Stimulated activated CD8-positive, alpha-beta memory T cell treated with anti-CD3 and anti-CD28 coated beads, Interleukin-15, amount 100 ng/mL, for 48 hours (primary cell): Measurements from ENCODE around the gene PTBP2.
"Not testable (repeated sequence)": the region's sequence is repeated elsewhere in the genome, so short reads cannot be mapped to it uniquely, and the experiment has no call there.

ENCODE experiments used
- DNase-seq, 2 donors: peaks; one replicate each; pipeline ENCODE4 v3.0.0-alpha.2; 2020; ENCODE audit warnings: low read depth in 2 of 2

The PTBP2 gene

GRCh38 chr1:96730574-96731298 is 9.2 kb downstream of the PTBP2 start:
- DNase-seq = no peak

GRCh38 chr1:96741335-96741734 is 19.8 kb downstream of the PTBP2 start:
- DNase-seq = no peak

DNA sequence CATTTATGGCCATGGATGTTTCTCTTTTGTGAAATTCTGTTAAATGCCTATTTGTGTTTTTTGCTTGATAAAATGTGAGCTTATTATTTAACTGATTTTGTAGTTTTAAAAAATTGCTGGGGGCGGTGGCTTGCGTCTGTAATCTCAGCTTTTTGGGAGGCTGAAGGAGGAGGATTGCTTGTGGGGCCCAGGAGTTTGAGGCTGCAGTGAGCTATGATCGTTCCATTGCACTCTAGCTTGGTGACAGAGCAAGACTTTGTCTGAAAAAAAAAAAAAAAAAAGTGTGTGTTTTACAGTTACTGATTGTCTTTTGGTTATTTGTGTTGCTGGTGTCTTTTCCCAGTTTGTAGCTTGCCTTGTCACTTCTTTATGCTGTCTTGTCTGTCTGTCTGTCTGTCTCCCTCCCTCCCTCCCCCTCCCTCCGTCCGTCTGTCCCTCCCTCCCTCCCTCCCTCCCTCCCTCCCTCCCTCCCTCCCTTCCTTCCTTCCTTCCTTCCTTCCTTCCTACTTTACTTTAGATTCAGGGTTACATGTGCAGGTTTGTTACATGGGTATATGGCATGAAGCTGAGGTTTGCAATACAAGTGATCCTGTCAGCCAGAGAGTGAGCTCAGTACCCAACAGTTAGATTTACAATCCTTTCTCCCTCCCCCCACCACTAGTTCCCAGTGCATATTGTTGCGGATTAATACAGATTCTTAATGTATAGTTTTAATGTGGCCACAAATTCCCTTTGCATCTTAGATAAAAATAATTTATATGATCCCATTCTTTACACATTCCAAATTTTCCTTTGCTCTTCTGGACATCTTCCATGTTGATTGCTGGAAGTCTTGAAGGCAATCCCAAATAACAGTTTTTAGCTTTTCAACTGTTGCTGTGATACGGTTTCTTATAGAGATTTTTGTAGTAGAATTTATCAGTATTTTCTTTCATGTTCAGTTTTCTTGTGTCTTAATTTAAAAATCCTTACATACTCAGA is 25.1 kb downstream of the PTBP2 start:
- DNase-seq = no peak

DNA sequence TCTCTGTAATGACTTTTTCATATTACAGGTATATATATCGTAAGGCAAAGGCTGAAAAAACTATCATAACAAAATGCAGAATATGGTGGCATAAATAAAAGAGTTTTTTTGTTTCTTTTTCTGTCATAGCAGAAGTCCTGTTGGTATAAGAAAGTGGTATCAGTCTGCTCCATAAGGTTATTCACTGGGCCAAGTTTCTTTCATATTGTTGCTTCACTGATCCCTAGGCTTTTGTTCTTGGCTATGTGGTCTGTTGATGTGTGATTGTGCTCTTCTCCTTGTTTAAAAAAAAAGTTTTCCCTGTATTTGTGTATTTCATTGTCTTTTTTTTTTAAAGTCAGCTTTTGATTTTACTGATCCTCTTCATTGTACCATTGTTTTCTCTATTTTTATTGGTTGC is 26.0 kb downstream of the PTBP2 start:
- DNase-seq = no peak

DNA sequence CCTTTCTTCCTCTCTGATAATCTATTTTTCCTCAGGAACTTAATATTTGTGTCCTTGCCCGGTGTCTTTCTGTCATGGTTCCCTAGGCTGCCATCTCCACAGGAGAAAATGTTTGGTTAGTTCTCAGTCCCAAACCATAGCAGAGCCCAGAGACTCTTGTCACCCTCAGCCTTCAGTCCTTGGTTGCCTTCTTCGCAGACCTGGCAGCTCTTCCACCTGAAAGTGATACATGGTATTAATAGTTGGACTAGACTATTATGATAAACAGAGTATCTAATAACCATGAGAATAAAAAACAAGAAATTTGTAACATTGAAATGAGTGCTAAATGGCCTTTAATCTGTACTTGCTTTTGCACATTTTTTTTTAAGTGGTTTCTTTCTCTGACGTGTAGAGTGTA is 26.5 kb downstream of the PTBP2 start:
- DNase-seq = no peak

DNA sequence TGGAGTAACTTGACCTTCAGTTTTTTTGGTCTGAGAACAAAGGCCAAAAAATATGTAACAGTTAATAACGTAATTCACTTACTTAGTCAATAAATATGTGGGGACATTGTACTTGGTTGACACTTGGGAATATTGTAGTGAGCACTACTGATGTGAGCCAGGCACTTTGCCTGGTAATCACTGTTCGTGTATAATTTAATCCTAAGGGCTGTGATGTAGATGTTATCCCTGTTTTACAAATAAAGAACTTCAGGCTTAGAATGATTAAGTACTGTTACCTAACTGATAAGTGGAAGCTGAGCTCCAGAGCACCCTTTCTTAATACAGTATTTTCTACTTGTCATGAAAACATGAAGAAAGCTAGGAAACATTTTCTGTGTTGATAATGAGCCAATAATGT is 28.0 kb downstream of the PTBP2 start:
- DNase-seq = no peak

GRCh38 chr1:96752394-96752793 is 30.8 kb downstream of the PTBP2 start:
- no peak for DNase-seq

GRCh38 chr1:96756789-96757188 is 35.2 kb downstream of the PTBP2 start:
- DNase-seq = no peak

GRCh38 chr1:96762586-96762985 is 41.0 kb downstream of the PTBP2 start:
- not testable (repeated sequence) for DNase-seq

DNA sequence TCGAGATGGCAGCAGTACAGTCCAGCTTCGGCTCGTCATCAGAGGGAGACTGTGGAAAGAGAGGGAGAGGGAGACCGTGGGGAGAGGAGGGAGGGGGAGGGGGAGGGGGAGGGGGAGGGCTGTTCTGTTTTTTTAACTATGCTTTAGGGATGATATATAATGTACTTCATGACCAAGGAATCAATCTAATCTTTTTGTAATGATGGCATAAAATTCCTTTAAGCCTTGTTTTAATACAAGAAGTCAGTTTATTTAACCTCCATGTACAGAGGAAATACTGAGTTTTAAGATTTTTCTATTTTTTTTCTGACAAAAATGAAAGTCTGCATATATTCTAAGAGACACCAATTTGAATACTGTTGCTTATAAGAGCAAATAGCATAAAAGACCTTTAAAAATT is 41.9 kb downstream of the PTBP2 start:
- no peak for DNase-seq

- no peak for DNase-seq
These were observed 42.9 kb downstream of the PTBP2 start for GRCh38 chr1:96764469-96764868.

DNA sequence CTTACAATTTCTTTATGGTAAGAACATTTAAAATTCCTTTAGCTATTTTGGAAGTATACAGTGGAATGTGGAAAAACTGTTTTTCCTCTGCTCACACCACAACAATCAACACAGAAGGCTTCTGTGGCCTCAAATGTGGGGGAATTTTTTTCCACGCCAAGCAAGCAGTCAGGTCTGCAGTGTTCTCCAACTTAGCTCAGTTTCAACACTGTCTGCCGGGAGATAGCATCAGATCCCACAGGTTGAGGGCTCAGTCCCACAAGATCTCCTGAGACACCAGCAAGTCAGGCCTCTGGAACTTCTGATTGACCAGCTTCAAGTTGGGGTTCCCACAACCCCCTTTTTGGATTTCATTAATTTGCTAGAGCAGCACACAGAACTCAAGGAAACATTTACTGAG is 50.3 kb downstream of the PTBP2 start:
- DNase-seq = no peak

DNA sequence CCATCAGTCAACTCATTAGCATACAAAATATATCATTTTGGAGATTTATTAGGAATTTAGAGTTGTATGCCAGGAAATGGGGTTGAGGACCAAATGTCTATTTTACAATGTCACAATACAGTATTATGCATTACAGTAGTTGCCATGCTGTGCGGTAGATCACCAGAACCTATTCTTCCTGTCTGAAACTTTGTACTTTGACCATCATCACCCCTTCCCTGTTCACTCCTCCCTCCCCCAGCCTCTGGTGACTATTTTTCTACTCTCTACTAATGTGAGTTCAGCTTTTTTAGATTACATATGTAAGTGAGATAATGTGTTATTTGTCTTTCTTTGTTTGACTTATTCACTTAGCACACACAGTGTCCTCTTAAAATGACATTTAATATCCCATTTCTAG is 50.8 kb downstream of the PTBP2 start:
- DNase-seq = no peak

- no peak for DNase-seq
These were observed 51.4 kb downstream of the PTBP2 start for GRCh38 chr1:96772972-96773371.

GRCh38 chr1:96782206-96782605 is 60.6 kb downstream of the PTBP2 start:
- no peak for DNase-seq

DNA sequence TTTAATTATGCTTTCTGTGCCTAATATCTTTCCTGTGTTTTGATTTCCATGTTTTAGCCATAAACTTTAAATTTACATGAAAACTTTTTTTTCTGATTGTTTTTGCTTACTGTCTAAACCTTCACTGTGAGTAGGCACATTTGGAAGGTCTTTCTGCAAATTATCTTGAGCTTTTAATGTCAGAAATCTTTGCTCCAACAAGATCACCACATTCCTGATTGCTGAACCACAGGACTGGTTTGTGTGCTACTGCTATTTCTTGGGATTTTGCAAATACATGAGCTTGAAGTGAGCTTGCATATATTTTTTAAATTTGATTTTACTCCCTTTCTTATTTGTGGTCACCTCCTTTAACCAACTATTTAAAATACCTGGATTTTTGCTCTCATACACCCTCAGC is 61.3 kb downstream of the PTBP2 start:
- DNase-seq = no peak

- no peak for DNase-seq
These were observed 69.0 kb downstream of the PTBP2 start for GRCh38 chr1:96790599-96790998.

- no peak for DNase-seq
These were observed 70.6 kb downstream of the PTBP2 start for GRCh38 chr1:96792220-96792619.

DNA sequence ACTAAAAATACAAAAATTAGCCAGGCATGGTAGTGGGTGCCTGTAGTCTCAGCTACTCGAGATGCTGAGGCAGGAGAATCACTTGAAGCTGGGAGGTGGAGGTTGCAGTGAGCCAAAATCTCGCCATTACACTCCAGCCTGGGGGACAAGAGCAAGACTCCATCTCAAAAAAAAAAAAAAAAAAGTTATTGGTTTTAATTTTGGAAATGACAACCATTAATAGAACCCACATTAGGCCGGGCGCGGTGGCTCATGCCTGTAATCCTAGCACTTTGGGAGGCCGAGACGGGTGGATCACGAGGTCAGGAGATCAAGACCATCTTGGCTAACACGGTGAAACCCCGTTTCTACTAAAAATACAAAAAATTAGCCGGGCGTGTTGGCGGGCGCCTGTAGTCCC is 80.1 kb downstream of the PTBP2 start:
- DNase-seq = not testable (repeated sequence)

GRCh38 chr1:96804648-96805047 is 83.1 kb downstream of the PTBP2 start:
- DNase-seq = no peak

DNA sequence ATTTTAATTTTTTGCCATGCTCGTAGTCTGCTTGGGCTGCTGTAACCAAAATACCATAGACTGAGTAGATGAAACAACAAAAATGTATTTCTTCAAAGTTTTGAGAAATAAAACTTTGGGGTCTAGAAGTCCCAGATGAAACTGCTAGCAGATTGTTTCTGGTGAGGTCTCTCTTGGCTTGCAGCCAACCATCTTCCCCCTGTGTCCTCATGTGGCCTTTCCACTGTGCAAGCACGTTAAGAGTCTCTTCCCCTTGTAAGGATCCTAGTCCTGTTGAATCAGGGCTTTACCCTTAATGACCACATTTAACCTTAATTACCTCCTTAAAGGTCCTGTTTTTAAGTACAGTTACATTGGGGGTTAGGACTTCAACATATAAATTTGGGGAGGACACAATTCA is 86.6 kb downstream of the PTBP2 start:
- DNase-seq = no peak

DNA sequence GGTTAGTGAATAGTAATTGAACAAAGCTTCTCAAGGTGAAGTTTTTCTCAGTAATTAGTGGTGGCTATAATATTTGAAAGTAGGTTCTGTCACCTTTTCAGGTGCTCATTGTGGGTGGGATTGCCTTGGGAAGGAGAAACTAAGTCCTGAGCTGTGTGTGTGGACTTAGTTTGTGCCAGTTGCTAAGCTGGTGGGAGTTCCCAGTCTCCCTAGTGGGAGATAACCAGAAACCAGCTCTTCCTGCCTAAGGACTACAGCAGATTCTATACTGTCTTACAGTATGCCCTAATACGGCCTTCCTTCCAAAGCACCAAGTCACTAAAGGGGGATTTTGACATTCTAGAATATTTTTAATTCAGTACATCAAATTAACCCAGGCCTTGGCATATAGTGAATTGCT is 94.3 kb downstream of the PTBP2 start:
- no peak for DNase-seq

DNA sequence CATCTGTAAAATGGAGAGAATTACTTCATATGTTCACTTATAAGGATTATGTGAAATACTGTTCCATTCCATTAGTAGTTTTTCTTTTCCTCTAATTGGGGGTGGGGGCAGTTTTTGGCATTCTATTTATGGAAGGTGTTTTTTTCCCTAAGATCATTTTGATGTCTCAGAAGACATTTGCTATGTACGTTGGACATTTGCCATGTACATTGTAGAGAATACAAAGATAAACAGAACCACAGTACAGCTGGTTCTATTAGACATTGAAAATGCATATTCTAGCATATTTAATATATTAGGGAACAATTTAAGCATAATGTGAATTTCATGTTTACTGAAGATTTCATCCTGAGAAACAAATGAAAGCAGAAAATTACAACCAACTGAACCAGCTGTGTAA is 98.5 kb downstream of the PTBP2 start:
- DNase-seq = no peak
